HG02571 (cell line): Measurements from ENCODE around the gene OR10A6.

ENCODE experiments used
- ATAC-seq: cut with Tn5 transposase; IDR thresholded peaks from one replicate; pipeline ENCODE4 v1.9.1; 2021; ENCODE audit warnings: mild to moderate bottlenecking, moderate library complexity; ENCODE audit not compliant: unreplicated experiment

The OR10A6 gene, protein sequence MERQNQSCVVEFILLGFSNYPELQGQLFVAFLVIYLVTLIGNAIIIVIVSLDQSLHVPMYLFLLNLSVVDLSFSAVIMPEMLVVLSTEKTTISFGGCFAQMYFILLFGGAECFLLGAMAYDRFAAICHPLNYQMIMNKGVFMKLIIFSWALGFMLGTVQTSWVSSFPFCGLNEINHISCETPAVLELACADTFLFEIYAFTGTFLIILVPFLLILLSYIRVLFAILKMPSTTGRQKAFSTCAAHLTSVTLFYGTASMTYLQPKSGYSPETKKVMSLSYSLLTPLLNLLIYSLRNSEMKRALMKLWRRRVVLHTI

DNA sequence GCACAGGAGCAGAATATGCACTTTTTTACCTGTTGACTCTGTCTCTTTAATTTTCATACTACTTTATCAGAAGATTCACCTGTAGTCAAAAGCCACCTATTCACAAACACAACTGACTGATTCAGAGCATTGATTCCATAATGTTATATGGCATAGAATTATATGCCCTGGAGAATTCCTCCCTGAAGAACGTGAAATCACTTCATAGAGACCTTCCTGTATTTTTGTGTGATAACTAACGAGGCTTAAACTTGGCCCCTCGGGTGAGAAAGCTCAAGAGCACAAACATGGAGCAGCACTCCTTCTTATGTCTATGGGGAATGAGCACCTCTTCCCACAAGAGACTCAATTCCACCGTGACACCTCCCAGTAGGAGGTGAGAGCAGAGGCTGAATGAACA lies at the start of gene OR10A6:
Gene OR10A6, minus strand, starts transcription at position 101 of the 400 bp plus-strand sequence. CDS start 2,606 bp downstream, outside the sequence.
- no peak for ATAC-seq

DNA sequence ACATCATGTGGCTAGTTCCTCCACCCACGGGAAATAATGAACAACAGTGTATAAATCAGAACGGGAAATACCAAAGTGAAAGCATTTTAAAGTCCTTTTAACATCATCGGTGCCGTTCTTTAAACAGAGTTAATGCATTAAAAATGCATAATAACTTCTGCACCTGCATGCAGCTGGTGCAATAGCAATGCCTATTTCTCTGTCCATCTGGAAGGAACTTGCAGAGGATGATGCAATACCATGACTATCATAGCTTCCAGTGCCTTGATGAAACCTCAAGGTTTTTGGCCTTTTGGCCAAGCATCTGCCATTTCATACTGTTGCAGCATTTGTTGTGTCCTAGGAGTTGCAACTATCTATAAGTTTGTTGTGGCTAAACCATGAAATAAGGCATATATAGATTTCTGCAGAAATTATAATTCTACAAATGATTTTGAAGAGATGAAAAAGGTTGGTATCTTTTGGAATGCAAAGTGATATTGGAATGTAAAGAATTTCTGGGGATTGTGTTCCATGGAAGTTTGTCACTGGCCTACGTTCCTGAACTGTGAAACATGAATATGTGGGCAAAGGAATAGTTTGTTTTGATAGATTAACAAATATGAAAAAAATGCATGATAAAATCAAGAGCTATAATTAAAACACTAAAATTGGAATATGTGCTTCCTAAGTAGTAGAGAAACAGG lies 46.3 kb upstream of the OR10A6 start:
- ATAC-seq, result no peak

GRCh38 chr11:7974668-7975067 lies 43.6 kb upstream of the OR10A6 start:
- no peak for ATAC-seq

- no peak for ATAC-seq
Observed at GRCh38 chr11:7973011-7973410, 41.9 kb upstream of the OR10A6 start.

DNA sequence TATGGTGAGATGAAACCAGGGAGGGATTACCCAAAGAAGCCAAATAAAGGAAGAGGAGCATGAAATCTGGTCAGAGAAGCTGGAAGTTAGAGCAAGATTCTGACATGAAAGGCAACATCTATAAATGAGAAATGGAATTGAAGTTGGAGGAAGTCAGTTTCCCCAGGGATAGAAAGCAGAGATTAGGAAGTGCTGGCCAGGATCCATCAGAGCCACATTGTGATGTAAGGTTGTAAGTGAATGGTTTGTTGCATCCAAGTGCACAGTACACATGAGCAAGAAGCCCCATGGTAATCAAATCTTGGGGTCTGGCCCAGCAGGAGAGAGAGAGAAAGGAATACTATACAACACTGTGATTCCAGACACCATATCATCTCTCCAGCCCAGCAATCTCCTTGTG lies 40.8 kb upstream of the OR10A6 start:
- no peak for ATAC-seq

GRCh38 chr11:7969756-7970646 lies 38.9 kb upstream of the OR10A6 start:
- no peak for ATAC-seq

DNA sequence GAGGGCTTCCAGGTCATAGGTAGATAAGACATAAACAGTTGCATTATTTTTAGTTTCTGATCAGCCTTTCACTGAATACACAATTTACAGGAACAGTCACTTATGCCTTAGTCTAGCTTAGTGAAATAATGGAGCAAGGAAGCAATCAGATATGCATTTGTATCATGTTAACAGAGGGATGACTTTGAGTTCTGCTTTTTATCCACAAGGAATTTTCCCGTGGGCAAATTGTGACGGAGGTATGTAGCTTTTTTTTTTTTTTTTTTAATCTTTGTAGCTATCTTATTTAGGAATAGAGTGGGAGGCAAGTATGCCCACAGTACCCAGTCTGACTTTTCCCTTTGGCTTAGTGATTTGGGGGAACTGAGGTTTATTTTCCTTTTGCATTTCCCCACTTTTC lies 37.6 kb upstream of the OR10A6 start:
- no peak for ATAC-seq

DNA sequence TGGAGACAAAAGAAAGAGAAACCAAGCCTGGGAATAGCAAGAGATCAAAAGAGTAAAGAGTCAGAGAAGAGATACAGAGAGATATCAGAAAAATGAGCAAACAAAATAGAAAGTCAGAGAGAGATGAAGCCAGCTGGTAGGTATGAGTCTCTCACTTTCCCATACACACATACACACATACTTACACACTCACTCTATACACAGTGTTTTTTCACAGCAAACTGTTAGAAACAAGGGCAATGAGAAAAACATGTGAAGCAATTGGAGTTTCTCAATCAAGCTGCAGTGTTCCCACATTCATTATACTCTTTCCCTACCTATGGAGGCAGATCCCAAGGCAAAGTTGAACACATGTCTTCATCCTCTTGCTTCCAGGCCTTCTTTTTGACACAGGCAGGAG lies 36.8 kb upstream of the OR10A6 start:
- no peak for ATAC-seq

- no peak for ATAC-seq
Observed at GRCh38 chr11:7967097-7967496, 36.0 kb upstream of the OR10A6 start.

- ATAC-seq, result no peak
Observed at GRCh38 chr11:7965386-7965785, 34.3 kb upstream of the OR10A6 start, which contains the start of gene NLRP10. Gene NLRP10, minus strand, starts transcription at chr11:7965447. Its CDS starts 1,952 bp downstream, at chr11:7963495.

DNA sequence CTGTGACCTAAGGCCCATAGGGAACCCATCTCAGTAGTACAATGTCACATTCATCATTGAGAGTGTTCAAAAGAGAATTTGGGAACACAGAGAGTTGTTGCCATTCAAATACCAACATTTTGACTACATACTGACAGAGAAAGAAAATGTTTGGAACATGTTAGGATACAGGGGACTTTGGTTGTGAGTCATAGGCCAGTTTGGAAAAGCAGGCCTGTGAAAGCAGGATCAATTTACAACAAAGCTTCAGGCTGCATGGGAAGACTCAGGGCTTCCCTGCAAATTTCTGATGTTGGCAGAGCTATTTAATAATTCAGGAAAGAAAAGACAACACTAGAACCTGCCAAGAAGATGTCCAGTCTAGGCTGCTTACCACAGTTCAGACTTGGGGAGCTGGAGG lies 33.8 kb upstream of the OR10A6 start:
- ATAC-seq, result no peak

- no peak for ATAC-seq
Observed at GRCh38 chr11:7964261-7964660, 33.2 kb upstream of the OR10A6 start.

DNA sequence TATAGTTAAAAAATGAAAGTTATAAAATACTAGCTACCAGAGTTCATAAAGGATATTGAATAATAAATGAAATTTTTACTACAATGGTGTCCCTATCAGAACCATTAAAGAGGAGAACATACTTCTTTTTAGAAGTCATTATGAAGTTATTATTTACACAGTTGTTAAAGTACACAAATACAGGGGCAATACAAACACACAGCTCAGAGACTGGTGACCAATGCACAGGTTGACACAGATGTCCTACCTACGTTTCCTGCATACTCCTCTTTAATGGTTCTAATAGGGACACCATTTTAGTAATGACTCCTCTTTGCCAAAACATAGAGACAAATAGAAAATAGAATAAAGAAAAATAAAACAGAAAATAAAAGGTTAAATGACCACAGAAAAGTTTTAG lies 24.1 kb upstream of the OR10A6 start:
- ATAC-seq, result no peak

DNA sequence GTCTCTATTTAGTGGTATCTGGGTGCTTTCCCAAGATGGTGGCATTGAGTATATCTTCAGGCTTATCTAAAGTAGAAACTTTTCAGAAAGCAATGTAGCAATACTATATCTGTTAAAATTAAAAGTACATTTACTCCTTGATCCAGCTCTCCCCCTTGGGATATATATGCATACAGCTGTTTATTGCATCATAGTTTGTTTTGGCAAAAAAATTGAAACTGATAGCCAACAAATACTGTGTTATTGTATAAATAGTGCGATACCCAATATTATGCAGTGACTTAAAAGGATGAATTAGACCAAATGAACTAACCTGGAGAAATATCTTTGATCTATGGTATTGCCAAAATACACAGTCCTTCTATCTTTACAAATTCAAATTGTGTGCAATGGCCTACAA lies 18.9 kb upstream of the OR10A6 start:
- no peak for ATAC-seq

GRCh38 chr11:7944123-7944522 lies 13.1 kb upstream of the OR10A6 start:
- no peak for ATAC-seq

DNA sequence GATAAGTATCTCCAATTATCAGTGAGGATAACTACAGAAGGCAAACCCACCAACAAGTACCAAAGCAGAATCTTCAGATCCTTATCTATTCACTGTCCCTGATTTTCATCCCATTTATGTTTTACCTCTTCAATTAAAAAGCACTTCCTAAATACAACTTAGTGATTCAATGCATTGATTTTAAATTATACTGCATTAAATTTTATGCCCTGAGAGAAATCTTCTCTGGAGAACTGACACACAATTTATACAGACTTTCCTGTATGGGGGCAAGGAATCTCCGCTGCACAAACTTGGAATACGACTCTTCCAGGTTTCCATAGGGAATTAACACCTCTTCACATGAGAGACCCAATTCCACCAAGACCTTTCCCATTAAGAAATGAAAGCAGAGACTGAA lies 10.5 kb upstream of the OR10A6 start, which contains the start of gene OR10A3:
Gene OR10A3, minus strand, starts transcription at position 101 of the 400 bp plus-strand sequence. CDS start 2,188 bp downstream, outside the sequence.
- ATAC-seq, result no peak

GRCh38 chr11:7941146-7941545 lies 10.1 kb upstream of the OR10A6 start:
- no peak for ATAC-seq

GRCh38 chr11:7936615-7937014 lies 5.5 kb upstream of the OR10A6 start:
- no peak for ATAC-seq

DNA sequence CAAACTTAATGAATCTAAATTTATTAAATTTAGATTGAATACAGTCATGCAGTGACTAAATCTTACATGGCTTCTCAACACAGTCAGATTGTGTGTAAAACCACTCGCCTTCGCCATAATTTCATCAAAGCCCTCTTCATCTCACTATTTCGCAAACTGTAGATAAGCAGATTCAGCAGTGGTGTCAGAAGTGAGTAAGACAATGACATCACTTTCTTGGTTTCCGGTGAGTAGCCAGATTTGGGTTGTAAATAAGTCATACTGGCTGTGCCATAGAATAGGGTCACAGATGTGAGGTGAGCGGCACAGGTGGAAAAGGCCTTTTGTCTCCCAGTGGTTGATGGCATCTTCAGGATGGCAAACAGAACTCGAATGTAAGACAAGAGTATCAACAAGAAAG lies 3.4 kb downstream of the OR10A6 start:
- no peak for ATAC-seq

DNA sequence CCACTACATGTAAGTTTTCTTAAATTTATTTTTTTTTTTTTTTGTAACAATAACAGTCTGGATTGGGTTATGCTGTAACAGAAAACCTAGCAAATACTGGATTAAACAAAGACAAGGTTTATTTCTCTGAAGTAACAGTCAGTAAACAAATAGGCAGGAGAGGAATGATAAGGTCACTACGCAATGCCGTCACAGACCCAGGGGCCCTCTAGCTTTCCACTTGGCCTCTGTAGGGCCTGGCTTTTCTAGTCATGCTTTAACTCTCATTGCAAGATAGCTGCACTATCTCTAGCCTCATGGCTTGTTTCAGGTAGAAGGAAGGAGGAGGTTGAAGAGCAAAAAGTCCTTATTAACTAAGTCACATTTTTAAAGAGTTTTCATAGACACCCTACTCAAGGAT lies 6.5 kb downstream of the OR10A6 start:
- ATAC-seq, result no peak

GRCh38 chr11:7918141-7918540 lies 12.9 kb downstream of the OR10A6 start:
- no peak for ATAC-seq
